Adrenal gland (tissue), 5 donors: ENCODE results near the gene SLC29A3.

Experiments
- POLR2A ChIP-seq, 2 donors: fragments of 450-650 bp; IDR thresholded peaks; one replicate each; pipeline ENCODE4 v1.6.1; 2017; ENCODE audit warnings: antibody characterized with exemption in 2 of 2, mild to moderate bottlenecking in 2 of 2, moderate library complexity in 1 of 2
- TF ChIP-seq, protein P1 (sequence below), 6 experiments: fragments of 450-650 bp in 4 of 6; fragments of 200-600 bp in 2 of 6; sonication (generic) in 1 of 6; IDR thresholded peaks; 1 replicate in 5 of 6; 2 replicates in 1 of 6; pipeline versions ENCODE4 v1.5.1 to v1.8.0; 2016 to 2021; ENCODE audit warnings: antibody characterized with exemption in 6 of 6, mild to moderate bottlenecking in 2 of 6, moderate library complexity in 1 of 6
- donor health status: DM: no; HTN: no; CAD: no.

GRCh38 chr10:71292624-71293445 is 26.2 kb upstream of the SLC29A3 start:
- TF ChIP-seq, protein P1, sequence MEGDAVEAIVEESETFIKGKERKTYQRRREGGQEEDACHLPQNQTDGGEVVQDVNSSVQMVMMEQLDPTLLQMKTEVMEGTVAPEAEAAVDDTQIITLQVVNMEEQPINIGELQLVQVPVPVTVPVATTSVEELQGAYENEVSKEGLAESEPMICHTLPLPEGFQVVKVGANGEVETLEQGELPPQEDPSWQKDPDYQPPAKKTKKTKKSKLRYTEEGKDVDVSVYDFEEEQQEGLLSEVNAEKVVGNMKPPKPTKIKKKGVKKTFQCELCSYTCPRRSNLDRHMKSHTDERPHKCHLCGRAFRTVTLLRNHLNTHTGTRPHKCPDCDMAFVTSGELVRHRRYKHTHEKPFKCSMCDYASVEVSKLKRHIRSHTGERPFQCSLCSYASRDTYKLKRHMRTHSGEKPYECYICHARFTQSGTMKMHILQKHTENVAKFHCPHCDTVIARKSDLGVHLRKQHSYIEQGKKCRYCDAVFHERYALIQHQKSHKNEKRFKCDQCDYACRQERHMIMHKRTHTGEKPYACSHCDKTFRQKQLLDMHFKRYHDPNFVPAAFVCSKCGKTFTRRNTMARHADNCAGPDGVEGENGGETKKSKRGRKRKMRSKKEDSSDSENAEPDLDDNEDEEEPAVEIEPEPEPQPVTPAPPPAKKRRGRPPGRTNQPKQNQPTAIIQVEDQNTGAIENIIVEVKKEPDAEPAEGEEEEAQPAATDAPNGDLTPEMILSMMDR (IDR thresholded peaks at IDR 0.05) = no peak
- TF ChIP-seq POLR2A (IDR thresholded peaks at IDR 0.05) = no peak
